Endothelial cell of umbilical vein (primary cell): ENCODE data around the gene TARDBP. TPM values are rescaled to one million over a fixed set of nuclear protein-coding genes. Genes with fewer than 3 reads are reported as not detected.

Experiments
- BruUV-seq: library from RNA; stranded (reverse); fragments of 400-500 nt; replicated peaks from 2 replicates; lab custom pipeline; 2021; lab: Mats Ljungman, UMichigan
- CTCF ChIA-PET: fragments of 300-600, 350-600 bp; sonication (Branson Sonifier 250); formaldehyde crosslinking; loops from one replicate; lab custom pipeline; 2021; ENCODE audit warnings: antibody characterized with exemption, inconsistent platforms; lab: Charles Lee
- POLR2A ChIA-PET: fragments of 300-600, 350-600 bp; sonication (Branson Sonifier 250); formaldehyde crosslinking; loops from one replicate; lab custom pipeline; 2021; ENCODE audit warnings: antibody characterized with exemption, inconsistent platforms; lab: Charles Lee
- DNase-seq: peaks from one replicate; pipeline ENCODE4 v3.0.0-alpha.2; 2011; ENCODE audit warnings: low read depth, low spot score
- FAIRE-seq: peaks from 2 replicates; lab custom pipeline; 2011; peaks lifted over from hg19 to GRCh38; lab: Jason Lieb, UNC
- H2AFZ ChIP-seq: 2 replicates; pipeline ENCODE4 v1.6.0; 2012; ENCODE audit warnings: low read depth, low read length, control low read depth, inconsistent platforms
- H3K27ac ChIP-seq: 2 replicates; pipeline ENCODE4 v1.5.1; 2011; ENCODE audit warnings: low read depth, mild to moderate bottlenecking, control low read depth, low read length, moderate library complexity; ENCODE audit not compliant: insufficient read depth
- H3K27me3 ChIP-seq, 2 experiments: 2 replicates each; pipeline versions ENCODE4 v1.6.0 to v1.6.1; 2011; ENCODE audit warnings: low read length in 2 of 2, mixed read lengths in 1 of 2; ENCODE audit not compliant: control insufficient read depth in 2 of 2, insufficient read depth in 2 of 2
- H3K36me3 ChIP-seq, 2 experiments: 2 replicates in 1 of 2; 3 replicates in 1 of 2; pipeline ENCODE4 v1.5.1; 2011; ENCODE audit warnings: low read length in 2 of 2, mild to moderate bottlenecking in 1 of 2, moderate library complexity in 1 of 2; ENCODE audit not compliant: control insufficient read depth in 2 of 2, insufficient read depth in 2 of 2; ENCODE audit errors: extremely low read depth in 1 of 2
- H3K4me1 ChIP-seq: 3 replicates; pipeline ENCODE4 v1.5.1; 2011; ENCODE audit warnings: mild to moderate bottlenecking, low read length; ENCODE audit not compliant: control insufficient read depth, insufficient read depth; ENCODE audit errors: extremely low read depth
- H3K4me2 ChIP-seq: 2 replicates; pipeline ENCODE4 v1.6.1; 2011; ENCODE audit warnings: low read length, control low read depth, mixed read lengths; ENCODE audit not compliant: insufficient read depth
- H3K4me3 ChIP-seq, 3 experiments: fragments of 200-600 bp in 1 of 3; sonication (generic), shearing (Covaris generic) in 1 of 3; replicated peaks in 1 of 3; 2 replicates each; pipeline ENCODE4 v1.5.1; 2011 to 2016; ENCODE audit warnings: control low read depth in 3 of 3, low read length in 3 of 3, mild to moderate bottlenecking in 2 of 3, inconsistent platforms in 1 of 3, low read depth in 1 of 3, moderate library complexity in 1 of 3; ENCODE audit not compliant: insufficient read depth in 1 of 3
- H3K79me2 ChIP-seq: 2 replicates; pipeline ENCODE4 v1.6.0; 2012; ENCODE audit warnings: low read length, inconsistent platforms; ENCODE audit not compliant: control insufficient read depth, insufficient read depth
- H3K9ac ChIP-seq: replicated peaks from 2 replicates; pipeline ENCODE3; 2011; ENCODE audit warnings: low read length, control low read depth; ENCODE audit not compliant: insufficient read depth; ENCODE audit errors: extremely low read depth
- H3K9me1 ChIP-seq: replicated peaks from 3 replicates; pipeline ENCODE4 v1.6.0; 2011; ENCODE audit warnings: mild to moderate bottlenecking, low read length; ENCODE audit not compliant: control insufficient read depth, insufficient read depth; ENCODE audit errors: extremely low read depth
- H3K9me3 ChIP-seq: replicated peaks from 2 replicates; pipeline ENCODE4 v1.5.1; 2012; ENCODE audit warnings: low read length, inconsistent platforms; ENCODE audit not compliant: control insufficient read depth, insufficient read depth
- H4K20me1 ChIP-seq: replicated peaks from 2 replicates; pipeline ENCODE3; 2011; ENCODE audit warnings: mild to moderate bottlenecking, low read length; ENCODE audit not compliant: control insufficient read depth, insufficient read depth; ENCODE audit errors: extremely low read depth
- EZH2 ChIP-seq: IDR thresholded peaks from 2 replicates; pipeline ENCODE4 v1.6.1; 2012; ENCODE audit warnings: borderline replicate concordance, low read depth, mild to moderate bottlenecking, moderate library complexity, low read length, inconsistent platforms; ENCODE audit not compliant: severe bottlenecking
- GATA2 ChIP-seq: IDR thresholded peaks from 2 replicates; pipeline ENCODE4 v1.7.0; 2011; ENCODE audit warnings: low read depth, mild to moderate bottlenecking, moderate library complexity, mixed read lengths, low read length; ENCODE audit not compliant: insufficient read length, insufficient read depth
- JUN ChIP-seq: IDR thresholded peaks from 2 replicates; pipeline ENCODE4 v1.6.1; 2011; ENCODE audit warnings: borderline replicate concordance, low read depth; ENCODE audit not compliant: insufficient read length, insufficient read depth
- MYC ChIP-seq: IDR thresholded peaks from one replicate; pipeline ENCODE4 v1.6.1; 2011; ENCODE audit warnings: mild to moderate bottlenecking, low read depth, low read length
- POLR2A ChIP-seq: IDR thresholded peaks from 2 replicates; pipeline ENCODE4 v1.6.1; 2012; ENCODE audit warnings: low read depth, mild to moderate bottlenecking, control low read depth, low read length
- POLR2AphosphoS5 ChIP-seq: IDR thresholded peaks from 2 replicates; pipeline ENCODE4 v1.6.1; 2012; ENCODE audit warnings: low read depth, mild to moderate bottlenecking, control low read depth, low read length, moderate library complexity; ENCODE audit not compliant: insufficient read depth
- dilution Hi-C: fragments of 300-500 bp; cut with MboI; formaldehyde crosslinking; loops from one replicate; pipeline ENCODE4 v1.15.0; 2019; ENCODE audit warnings: low sequenced_read_pairs; ENCODE audit not compliant: extremely low pct_ligation_motif_present
- intact Hi-C: fragments of 100-400 bp; cut with micrococcal nuclease; formaldehyde crosslinking; loops from one replicate; pipeline ENCODE4 v1.10.0; 2022
- polyA plus RNA-seq, 4 experiments: library from polyadenylated mRNA; depleted of rRNA in 3 of 4; stranded (reverse) in 3 of 4; unstranded in 1 of 4; fragments of >200 nt; gene quantifications; 2 replicates each; pipeline versions ENCODE4 v1.2.1 to v1.2.3, GENCODE V29; 2011 to 2012; ENCODE audit warnings: missing spikeins in 1 of 4
- total RNA-seq: library from RNA; stranded (reverse); gene quantifications from 2 replicates; pipeline ENCODE4 v1.2.3, GENCODE V29; 2021
- TF ChIP-seq, protein P1 (sequence below), 2 donors: IDR thresholded peaks; 1 replicate in 1 of 2; 2 replicates in 1 of 2; pipeline ENCODE4 v1.5.1; 2011; ENCODE audit warnings: low read length in 2 of 2, mild to moderate bottlenecking in 2 of 2, moderate library complexity in 2 of 2, control low read depth in 1 of 2, inconsistent platforms in 1 of 2, low read depth in 1 of 2; ENCODE audit not compliant: insufficient read depth in 1 of 2; ENCODE audit errors: extremely low read depth in 1 of 2
- TF ChIP-seq, protein P2 (sequence below): IDR thresholded peaks from 2 replicates; pipeline ENCODE4 v1.6.1; 2011; ENCODE audit not compliant: insufficient read depth, insufficient read length

Gene TARDBP
- total and polyA plus RNA-seq, 2 donors (not counting 3 experiments of a cell fraction or from before 2014, with no cell fraction given), result 106 to 183 TPM

DNA sequence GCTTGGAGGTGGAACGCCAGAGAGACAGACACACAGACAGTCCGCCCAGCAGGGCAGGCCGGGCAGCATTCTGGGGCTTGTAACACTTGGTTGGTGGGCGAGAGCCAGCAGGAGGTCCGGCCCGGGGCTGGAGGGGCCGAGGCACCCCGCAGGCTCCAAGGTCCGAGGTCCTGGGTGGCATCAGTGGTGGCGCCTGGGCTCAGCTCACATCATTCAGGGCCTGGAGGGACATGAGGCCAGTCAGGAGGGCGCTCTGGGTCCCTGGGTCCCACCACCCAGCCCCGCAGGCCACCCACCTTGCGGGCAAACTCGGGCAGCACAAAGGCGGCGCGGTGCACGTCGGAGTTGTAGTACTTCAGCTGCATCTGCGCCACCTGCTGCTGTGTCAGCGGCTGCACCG, 42.2 kb downstream of the TARDBP start:
- no peaks in the 10 kb centered on the region for H3K27me3 ChIP-seq
- no peak overlapping the region for H2AFZ ChIP-seq
- DNase-seq (no peak), FAIRE-seq (no peak)
- H3K4me1 ChIP-seq, result peaks cover 6% of the 10 kb centered on the region
- ChIA-PET POLR2A (no interaction called here), CTCF (interaction anchor here (1.6 kb wide), 1 partner anchor 17 kb away, joined by 9 read pairs; no protein-coding TSS in a partner anchor)
- no peaks in the 10 kb centered on the region for H3K9me1 ChIP-seq
- no peaks in the 10 kb centered on the region for H4K20me1 ChIP-seq
- TF ChIP-seq, protein P1, sequence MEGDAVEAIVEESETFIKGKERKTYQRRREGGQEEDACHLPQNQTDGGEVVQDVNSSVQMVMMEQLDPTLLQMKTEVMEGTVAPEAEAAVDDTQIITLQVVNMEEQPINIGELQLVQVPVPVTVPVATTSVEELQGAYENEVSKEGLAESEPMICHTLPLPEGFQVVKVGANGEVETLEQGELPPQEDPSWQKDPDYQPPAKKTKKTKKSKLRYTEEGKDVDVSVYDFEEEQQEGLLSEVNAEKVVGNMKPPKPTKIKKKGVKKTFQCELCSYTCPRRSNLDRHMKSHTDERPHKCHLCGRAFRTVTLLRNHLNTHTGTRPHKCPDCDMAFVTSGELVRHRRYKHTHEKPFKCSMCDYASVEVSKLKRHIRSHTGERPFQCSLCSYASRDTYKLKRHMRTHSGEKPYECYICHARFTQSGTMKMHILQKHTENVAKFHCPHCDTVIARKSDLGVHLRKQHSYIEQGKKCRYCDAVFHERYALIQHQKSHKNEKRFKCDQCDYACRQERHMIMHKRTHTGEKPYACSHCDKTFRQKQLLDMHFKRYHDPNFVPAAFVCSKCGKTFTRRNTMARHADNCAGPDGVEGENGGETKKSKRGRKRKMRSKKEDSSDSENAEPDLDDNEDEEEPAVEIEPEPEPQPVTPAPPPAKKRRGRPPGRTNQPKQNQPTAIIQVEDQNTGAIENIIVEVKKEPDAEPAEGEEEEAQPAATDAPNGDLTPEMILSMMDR (IDR thresholded peaks at IDR 0.05; ENCODE audit: extremely low read depth in 1 of 2, insufficient read depth in 1 of 2, low read depth in 1 of 2, low read length in 2 of 2), result no peak
- TF ChIP-seq, protein P2, sequence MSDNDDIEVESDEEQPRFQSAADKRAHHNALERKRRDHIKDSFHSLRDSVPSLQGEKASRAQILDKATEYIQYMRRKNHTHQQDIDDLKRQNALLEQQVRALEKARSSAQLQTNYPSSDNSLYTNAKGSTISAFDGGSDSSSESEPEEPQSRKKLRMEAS, result no peak
- TF ChIP-seq MYC, result no peak
- no peak for TF ChIP-seq GATA2
- TF ChIP-seq JUN, result no peak
- no peak for TF ChIP-seq POLR2A
- no peak for TF ChIP-seq POLR2AphosphoS5
- no peak for TF ChIP-seq EZH2
- TSS peak; percentile 28 for BruUV-seq
- no peak overlapping the region for H3K4me3 ChIP-seq
- H3K36me3 ChIP-seq, result peaks cover 0 to 12% of the 10 kb centered on the region in 2 experiments
- H3K27ac ChIP-seq, result no peak overlapping the region
- dilution Hi-C loops (no loop called here), intact Hi-C loops (no loop called here)
- no peak overlapping the region for H3K4me2 ChIP-seq
- peaks cover 14% of the 10 kb centered on the region for H3K79me2 ChIP-seq
- no peak overlapping the region for H3K9ac ChIP-seq
- no peaks in the 10 kb centered on the region for H3K9me3 ChIP-seq
